Measurements from ENCODE around the gene NTM. TPM values are rescaled to one million over a fixed set of nuclear protein-coding genes. Genes with fewer than 3 reads are reported as not detected.

The NTM gene
- total and polyA plus RNA-seq, 10 donors = 0.13 to 1.6 (median 0.67) TPM

- WGBS, 5 donors = 44 to 93% (median 50%) methylated on average over 2 of the region's 2 CpGs
Measured at GRCh38 chr11:131597890-131598289, 227.5 kb downstream of the NTM start.

GRCh38 chr11:131598305-131598704 is 227.9 kb downstream of the NTM start:
- H3K27ac ChIP-seq = no peak overlapping the region
- 65 to 88% (median 78%) methylated on average over 5 of the region's 5 CpGs for WGBS, 5 donors
- no peaks in the 10 kb centered on the region for H3K9me3 ChIP-seq
- no peak overlapping the region for H3K4me3 ChIP-seq
- no peak for DNase-seq
- intact Hi-C loops (cut with DNase I; ENCODE audit: low total_unique reads) = no loop called here
- peaks cover 0 to 7% (median 0%) of the 10 kb centered on the region in 7 donors for H3K27me3 ChIP-seq (replicated peaks in 1 of 7)
- H3K36me3 ChIP-seq = no peaks in the 10 kb centered on the region
- no peaks in the 10 kb centered on the region for H3K4me1 ChIP-seq
- TF ChIP-seq CTCF (IDR thresholded peaks at IDR 0.05 in 8 of 11, conservative IDR thresholded peaks at IDR 0.05 in 3 of 11) = no peak
- TF ChIP-seq POLR2AphosphoS5 (IDR thresholded peaks at IDR 0.05) = no peak
- no peak for TF ChIP-seq POLR2A (IDR thresholded peaks at IDR 0.05)

More at GRCh38 chr11:131597890-131598289, 227.5 kb downstream of the NTM start:
- Histone ChIP-seq H3K27me3 (replicated peaks in 1 of 7) (peaks cover 0 to 7% (median 0%) of the 10 kb centered on the region in 7 donors), H3K4me1 (no peaks in the 10 kb centered on the region), H3K36me3 (no peaks in the 10 kb centered on the region), H3K27ac (no peak overlapping the region), H3K4me3 (no peak overlapping the region), H3K9me3 (no peaks in the 10 kb centered on the region)
- no peak for TF ChIP-seq POLR2A (IDR thresholded peaks at IDR 0.05)
- TF ChIP-seq POLR2AphosphoS5 (IDR thresholded peaks at IDR 0.05) = no peak
- no peak for TF ChIP-seq CTCF (IDR thresholded peaks at IDR 0.05 in 8 of 11, conservative IDR thresholded peaks at IDR 0.05 in 3 of 11)
- intact Hi-C loops (cut with DNase I; ENCODE audit: low total_unique reads) = no loop called here
- no peak for DNase-seq

GRCh38 chr11:131599285-131599684 is 228.9 kb downstream of the NTM start:
- no peak for DNase-seq
- Histone ChIP-seq H3K4me3 (no peak overlapping the region), H3K4me1 (no peaks in the 10 kb centered on the region), H3K27ac (no peak overlapping the region), H3K9me3 (peaks cover 0 to 2% (median 0%) of the 10 kb centered on the region in 8 donors), H3K36me3 (no peaks in the 10 kb centered on the region), H3K27me3 (replicated peaks in 1 of 7) (peaks cover 0 to 7% (median 0%) of the 10 kb centered on the region in 7 donors)
- WGBS, 5 donors = 82 to 92% (median 84%) methylated on average over 8 of the region's 8 CpGs
- intact Hi-C loops (cut with DNase I; ENCODE audit: low total_unique reads) = no loop called here
- TF ChIP-seq CTCF (IDR thresholded peaks at IDR 0.05 in 8 of 11, conservative IDR thresholded peaks at IDR 0.05 in 3 of 11) (no peak), POLR2AphosphoS5 (IDR thresholded peaks at IDR 0.05) (no peak), POLR2A (IDR thresholded peaks at IDR 0.05) (no peak)

- no peak overlapping the region for H3K27ac ChIP-seq
- TF ChIP-seq POLR2A (IDR thresholded peaks at IDR 0.05) (no peak), POLR2AphosphoS5 (IDR thresholded peaks at IDR 0.05) (no peak)
- DNase-seq = no peak
- peaks cover 0 to 3% (median 0%) of the 10 kb centered on the region in 8 donors for H3K9me3 ChIP-seq
- 57 to 82% (median 70%) methylated on average over 4 of the region's 4 CpGs for WGBS, 5 donors
- no peaks in the 10 kb centered on the region for H3K36me3 ChIP-seq
- no peak overlapping the region for H3K4me3 ChIP-seq
- intact Hi-C loops (cut with DNase I; ENCODE audit: low total_unique reads) = no loop called here
- H3K4me1 ChIP-seq = no peaks in the 10 kb centered on the region
- no peaks in the 10 kb centered on the region for H3K27me3 ChIP-seq (replicated peaks in 1 of 7)
Measured at GRCh38 chr11:131600628-131601027, 230.2 kb downstream of the NTM start.

GRCh38 chr11:131601586-131601985 is 231.2 kb downstream of the NTM start:
- Histone ChIP-seq H3K4me1 (no peaks in the 10 kb centered on the region), H3K27me3 (replicated peaks in 1 of 7) (no peaks in the 10 kb centered on the region), H3K27ac (no peak overlapping the region), H3K9me3 (peaks cover 0 to 3% (median 0%) of the 10 kb centered on the region in 8 donors), H3K4me3 (no peak overlapping the region), H3K36me3 (no peaks in the 10 kb centered on the region)
- no peak for DNase-seq
- intact Hi-C loops (cut with DNase I; ENCODE audit: low total_unique reads) = no loop called here
- TF ChIP-seq POLR2AphosphoS5 (IDR thresholded peaks at IDR 0.05) (no peak), POLR2A (IDR thresholded peaks at IDR 0.05) (no peak), CTCF (IDR thresholded peaks at IDR 0.05 in 8 of 11, conservative IDR thresholded peaks at IDR 0.05 in 3 of 11) (no peak)

Measured in spleen (tissue), 11 donors.